Progenitor cell of endocrine pancreas (in vitro differentiated cells): ENCODE data around the gene SOX6. TPM values are rescaled to one million over a fixed set of nuclear protein-coding genes. Genes with fewer than 3 reads are reported as not detected.
A peak's percentile ranks its signal among the peaks of the same experiment; 100 is the strongest.

Experiments
- DNase-seq: peaks from one replicate; pipeline ENCODE4 v3.0.0; 2021; ENCODE audit warnings: low spot score; ENCODE audit not compliant: unreplicated experiment
- H3K27ac Mint-ChIP-seq: 2 replicates; pipeline ENCODE4 v1.8.0; 2021; ENCODE audit warnings: mild to moderate bottlenecking, moderate library complexity, mixed read lengths
- H3K27me3 Mint-ChIP-seq: 2 replicates; pipeline ENCODE4 v1.8.0; 2021; ENCODE audit warnings: mixed read lengths
- H3K36me3 Mint-ChIP-seq: 2 replicates; pipeline ENCODE4 v1.8.0; 2022; ENCODE audit warnings: mixed read lengths; ENCODE audit not compliant: insufficient read depth
- H3K4me1 Mint-ChIP-seq: 2 replicates; pipeline ENCODE4 v1.8.0; 2021; ENCODE audit warnings: low read depth, mixed read lengths
- H3K4me3 Mint-ChIP-seq: 2 replicates; pipeline ENCODE4 v1.8.0; 2021; ENCODE audit warnings: low read depth, mild to moderate bottlenecking, moderate library complexity, mixed read lengths
- H3K9me3 Mint-ChIP-seq: 2 replicates; pipeline ENCODE4 v1.8.0; 2021; ENCODE audit warnings: low read depth, mixed read lengths
- CTCF ChIP-seq: fragments of 200-600 bp; sonication (generic); IDR thresholded peaks from one replicate; pipeline ENCODE4 v1.5.0; 2021; ENCODE audit warnings: antibody characterized with exemption, mild to moderate bottlenecking; ENCODE audit not compliant: unreplicated experiment
- total RNA-seq: library from RNA; stranded (reverse); gene quantifications from 2 replicates; pipeline ENCODE4 v1.2.1, GENCODE V29; 2021

Gene SOX6
- total RNA-seq, 1 donor from 2014 or later = 34.9 TPM

GRCh38 chr11:15942936-15943335 is 413.4 kb downstream of the SOX6 start:
- H3K27me3 Mint-ChIP-seq = peaks cover 18% of the 10 kb centered on the region

GRCh38 chr11:15942126-15942525 is 414.2 kb downstream of the SOX6 start:
- no peak for TF ChIP-seq CTCF
- Mint-ChIP-seq H3K27me3 (peaks cover 18% of the 10 kb centered on the region), H3K9me3 (peaks cover 6% of the 10 kb centered on the region), H3K36me3 (no peaks in the 10 kb centered on the region), H3K27ac (no peak overlapping the region), H3K4me3 (no peak overlapping the region), H3K4me1 (no peaks in the 10 kb centered on the region)
- no peak for DNase-seq

More at GRCh38 chr11:15942936-15943335, 413.4 kb downstream of the SOX6 start:
- no peak for TF ChIP-seq CTCF
- DNase-seq = no peak
- Mint-ChIP-seq H3K4me1 (no peaks in the 10 kb centered on the region), H3K36me3 (peaks cover 5% of the 10 kb centered on the region), H3K4me3 (no peak overlapping the region), H3K27ac (no peak overlapping the region), H3K9me3 (peaks cover 14% of the 10 kb centered on the region)

GRCh38 chr11:15941206-15941770 is 415.1 kb downstream of the SOX6 start:
- Mint-ChIP-seq H3K36me3 (no peaks in the 10 kb centered on the region), H3K4me1 (no peaks in the 10 kb centered on the region), H3K4me3 (no peak overlapping the region), H3K27me3 (peaks cover 23% of the 10 kb centered on the region), H3K27ac (no peak overlapping the region), H3K9me3 (peaks cover under 1% of the 10 kb centered on the region)
- peak; percentile 74 for TF ChIP-seq CTCF
- DNase-seq = peak; percentile 44

- no peak for DNase-seq
- Mint-ChIP-seq H3K4me1 (no peaks in the 10 kb centered on the region), H3K36me3 (no peaks in the 10 kb centered on the region), H3K9me3 (no peaks in the 10 kb centered on the region), H3K27me3 (peaks cover 23% of the 10 kb centered on the region), H3K4me3 (no peak overlapping the region), H3K27ac (no peak overlapping the region)
- no peak for TF ChIP-seq CTCF
These were observed 415.7 kb downstream of the SOX6 start for GRCh38 chr11:15940462-15941205.

GRCh38 chr11:15938983-15939382 is 417.4 kb downstream of the SOX6 start:
- H3K9me3 Mint-ChIP-seq = no peaks in the 10 kb centered on the region
- H3K27me3 Mint-ChIP-seq = peaks cover 30% of the 10 kb centered on the region
- no peak for DNase-seq
- no peaks in the 10 kb centered on the region for H3K36me3 Mint-ChIP-seq
- H3K4me3 Mint-ChIP-seq = no peak overlapping the region
- H3K27ac Mint-ChIP-seq = no peak overlapping the region
- H3K4me1 Mint-ChIP-seq = no peaks in the 10 kb centered on the region
- TF ChIP-seq CTCF = no peak
